VCaP (cell line): ENCODE results near the gene KLHL30.

ENCODE experiments used
- H3K27ac ChIP-seq: fragments of 450-650 bp; 2 replicates; pipeline ENCODE4 v1.5.1; 2017
- CTCF ChIP-seq: fragments of 450-650 bp; conservative IDR thresholded peaks from 2 replicates; pipeline ENCODE4 v1.5.1; 2017; ENCODE audit warnings: mild to moderate bottlenecking, moderate library complexity

The KLHL30 gene

GRCh38 chr2:238138331-238139195 is at the start of gene KLHL30:
TSS of gene KLHL30 (plus strand) at chr2:238138668. CDS start at chr2:238140755, 2,087 bp downstream.
- TF ChIP-seq CTCF, result no peak
- no peak within 1 kb of the TSS for H3K27ac ChIP-seq

GRCh38 chr2:238090887-238091286 is 47.6 kb upstream of the KLHL30 start:
- no peak for TF ChIP-seq CTCF
- H3K27ac ChIP-seq, result no peak overlapping the region

DNA sequence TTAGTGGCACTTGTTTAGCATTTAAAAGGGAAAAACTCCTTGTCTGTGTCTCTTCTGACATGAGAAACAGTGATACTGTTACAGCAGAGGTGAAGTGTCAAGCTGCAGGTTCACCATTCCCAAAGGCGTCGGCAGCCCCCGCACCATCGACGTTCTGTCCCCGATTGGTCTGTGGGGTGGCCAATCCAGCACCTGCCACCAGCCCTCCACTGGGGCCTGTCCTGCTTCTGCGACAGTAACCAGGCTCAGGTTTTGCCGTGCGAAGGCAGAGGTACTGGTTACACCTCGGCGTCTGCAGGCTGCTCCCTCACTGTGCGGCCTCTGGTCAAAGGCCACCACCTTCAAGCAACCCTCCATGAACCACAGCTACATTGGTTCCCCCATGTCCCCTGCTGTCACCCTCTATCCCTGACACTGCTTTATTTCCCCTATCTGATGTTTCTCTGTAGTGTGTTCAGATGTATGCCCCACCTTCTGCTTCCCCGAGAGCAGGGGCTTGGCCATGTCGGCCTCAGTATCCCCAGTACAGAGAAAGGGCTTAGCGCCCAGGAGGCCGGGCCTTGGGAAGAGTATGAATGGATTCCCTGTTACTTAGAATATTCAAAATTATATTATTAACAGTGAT is 46.9 kb upstream of the KLHL30 start:
- H3K27ac ChIP-seq, result no peak overlapping the region
- no peak for TF ChIP-seq CTCF

DNA sequence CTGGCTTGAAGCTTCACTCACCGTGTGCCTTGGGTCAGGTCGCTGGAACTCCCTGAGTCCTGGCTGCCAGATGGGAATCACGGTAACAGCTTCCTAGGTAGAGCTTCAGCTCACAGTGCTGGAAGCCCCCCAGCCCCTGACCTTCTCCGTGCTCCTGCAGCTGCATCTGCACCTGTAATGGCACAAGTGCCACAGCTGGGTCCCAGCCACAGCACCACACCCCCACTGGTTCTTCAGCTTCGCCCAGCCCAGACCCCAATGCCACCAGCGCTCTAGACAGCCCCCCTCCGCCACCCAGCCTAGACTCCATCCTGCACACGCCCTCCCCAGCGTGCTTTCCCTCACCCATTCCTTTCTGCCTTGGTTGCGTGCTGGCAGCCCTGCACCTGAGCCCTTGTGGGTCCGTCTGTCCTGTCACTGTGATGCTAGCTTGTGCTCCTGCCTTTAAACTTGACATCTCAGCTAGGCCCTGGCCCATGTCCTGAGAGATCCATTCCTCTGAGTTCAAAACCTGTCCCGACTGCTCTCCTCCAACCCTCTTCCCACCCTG is 45.9 kb upstream of the KLHL30 start:
- no peak for TF ChIP-seq CTCF
- H3K27ac ChIP-seq, result no peak overlapping the region

GRCh38 chr2:238093181-238094140 is 45.0 kb upstream of the KLHL30 start:
- no peak overlapping the region for H3K27ac ChIP-seq
- no peak for TF ChIP-seq CTCF

- TF ChIP-seq CTCF, result no peak
- no peak overlapping the region for H3K27ac ChIP-seq
Measured at GRCh38 chr2:238094438-238095022, 43.9 kb upstream of the KLHL30 start.
